K562 treated with DMSO at 1 percent for 48 hours (cell line): Measurements from ENCODE around the gene KPNA5. TPM values are rescaled to one million over a fixed set of nuclear protein-coding genes. Genes with fewer than 3 reads are reported as not detected.

Experiments
- total RNA-seq: library from RNA; unstranded; fragments of 300-600 nt; gene quantifications from 2 replicates; pipeline ENCODE4 v1.2.3, GENCODE V29; 2022; ENCODE audit warnings: low replicate concordance; ENCODE audit errors: extremely low read depth

Gene KPNA5
- total RNA-seq: not detected in 2 replicates

GRCh38 chr6:116680880-116681672 lies at the start of gene KPNA5:
Gene KPNA5 (plus strand): TSS chr6:116681211. CDS start chr6:116681335, 124 bp downstream.

GRCh38 chr6:116764961-116765841 lies 84.2 kb downstream of the KPNA5 start, which contains the start of gene FAM162B:
Gene FAM162B (minus strand): TSS chr6:116765719. CDS start chr6:116765576, 143 bp downstream.

Other genes starting within 250 kb of the KPNA5 start
- not detected in 2 replicates for gene CALHM6, start 219.8 kb upstream of the KPNA5 start, total RNA-seq
- not detected in 2 replicates for gene CALHM5, start 169.6 kb upstream of the KPNA5 start, total RNA-seq
- gene TRAPPC3L, start 135.5 kb upstream of the KPNA5 start, total RNA-seq: not detected in 2 replicates
- not detected in 2 replicates for gene CALHM4, start 127.5 kb upstream of the KPNA5 start, total RNA-seq
- not detected in 2 replicates for gene RWDD1, start 109.7 kb upstream of the KPNA5 start, total RNA-seq
- not detected in 2 replicates for gene RSPH4A, start 64.7 kb upstream of the KPNA5 start, total RNA-seq
- not detected in 2 replicates for gene ZUP1, start 12.4 kb upstream of the KPNA5 start, total RNA-seq
- not detected in 2 replicates for gene FAM162B, start 84.5 kb downstream of the KPNA5 start, total RNA-seq
- gene GPRC6A, start 147.9 kb downstream of the KPNA5 start, total RNA-seq: not detected in 2 replicates
- gene RFX6, start 196.0 kb downstream of the KPNA5 start, total RNA-seq: not detected in 2 replicates